GM18520 (cell line): ENCODE measurements around the gene PDZD8.
"Not testable (repeated sequence)": the region's sequence is repeated elsewhere in the genome, so short reads cannot be mapped to it uniquely, and the experiment has no call there.

ENCODE experiments used
- ATAC-seq: cut with Tn5 transposase; IDR thresholded peaks from one replicate; pipeline ENCODE4 v1.9.1; 2021; ENCODE audit not compliant: unreplicated experiment

Gene PDZD8

GRCh38 chr10:117352724-117353123, 22.5 kb downstream of the PDZD8 start:
- ATAC-seq = no peak

GRCh38 chr10:117351996-117352395, 23.2 kb downstream of the PDZD8 start:
- ATAC-seq = no peak

- no peak for ATAC-seq
These were observed 23.7 kb downstream of the PDZD8 start for GRCh38 chr10:117351558-117351957.

GRCh38 chr10:117350909-117351308, 24.3 kb downstream of the PDZD8 start:
- no peak for ATAC-seq

DNA sequence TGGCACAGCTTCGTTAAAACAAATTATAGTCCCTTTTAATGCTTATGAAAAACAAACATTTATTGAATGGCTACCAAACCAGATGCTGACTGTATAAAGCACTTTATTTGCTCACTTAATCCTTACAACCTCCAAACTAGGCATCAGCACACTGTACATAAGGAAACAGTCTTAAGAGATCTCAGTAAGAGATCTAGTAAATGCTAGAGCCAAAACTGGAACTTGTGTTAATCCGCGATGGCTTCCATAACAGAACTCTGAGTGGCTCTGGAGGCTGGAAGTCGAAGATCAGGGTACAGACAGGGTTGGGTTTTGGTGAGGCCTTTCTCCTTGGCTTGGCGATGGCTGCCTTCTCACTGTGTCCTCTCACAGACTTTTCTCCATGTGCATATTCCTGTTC, 27.0 kb downstream of the PDZD8 start:
- ATAC-seq = no peak

- ATAC-seq = no peak
These were observed 28.7 kb downstream of the PDZD8 start for GRCh38 chr10:117346574-117346973.

DNA sequence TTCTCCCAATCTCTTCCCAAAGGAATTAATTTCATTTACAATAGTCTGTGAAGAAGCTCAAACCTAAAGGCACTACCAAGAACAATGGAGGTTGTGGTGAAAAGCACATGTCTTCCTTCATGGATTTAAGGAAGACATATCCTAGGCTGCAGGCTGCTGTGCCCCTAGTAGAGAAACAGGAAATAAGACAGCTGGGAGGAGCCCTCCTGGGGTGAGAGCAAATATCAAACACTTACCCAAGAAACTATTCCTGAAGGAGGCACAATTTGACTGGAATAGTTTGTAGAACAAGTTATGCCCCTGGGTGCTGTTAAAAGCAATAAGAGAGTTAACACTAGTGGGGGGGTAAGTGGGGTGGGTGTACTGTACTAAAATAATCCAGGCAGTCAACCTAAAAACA, 30.1 kb downstream of the PDZD8 start:
- no peak for ATAC-seq

GRCh38 chr10:117342641-117343040, 32.6 kb downstream of the PDZD8 start:
- ATAC-seq = no peak

- ATAC-seq = no peak
These were observed 34.2 kb downstream of the PDZD8 start for GRCh38 chr10:117341061-117341460.

- ATAC-seq = no peak
These were observed 35.3 kb downstream of the PDZD8 start for GRCh38 chr10:117339979-117340378.

GRCh38 chr10:117339578-117339977, 35.7 kb downstream of the PDZD8 start:
- no peak for ATAC-seq

DNA sequence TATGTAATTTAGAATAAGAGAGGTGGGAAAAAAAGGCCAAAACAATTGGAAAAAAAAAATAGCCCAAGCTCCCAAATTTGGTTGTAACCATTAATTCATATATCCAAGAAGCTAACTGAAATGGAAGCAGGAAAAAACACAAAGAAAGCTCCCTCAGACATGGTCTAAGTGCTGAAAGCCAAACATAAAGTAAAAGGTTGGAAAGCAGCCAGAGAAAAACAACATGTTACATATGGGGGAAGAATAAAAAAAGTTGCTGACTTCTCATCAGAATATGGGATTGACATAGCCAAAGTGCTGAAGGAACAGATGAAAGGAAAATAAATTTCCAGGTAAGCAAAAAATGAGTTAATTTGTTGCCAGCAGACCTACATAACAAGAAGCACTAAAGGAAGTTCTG, 40.3 kb downstream of the PDZD8 start:
- no peak for ATAC-seq

GRCh38 chr10:117334066-117334465, 41.2 kb downstream of the PDZD8 start:
- ATAC-seq = no peak

GRCh38 chr10:117327262-117327661, 48.0 kb downstream of the PDZD8 start:
- ATAC-seq = no peak

DNA sequence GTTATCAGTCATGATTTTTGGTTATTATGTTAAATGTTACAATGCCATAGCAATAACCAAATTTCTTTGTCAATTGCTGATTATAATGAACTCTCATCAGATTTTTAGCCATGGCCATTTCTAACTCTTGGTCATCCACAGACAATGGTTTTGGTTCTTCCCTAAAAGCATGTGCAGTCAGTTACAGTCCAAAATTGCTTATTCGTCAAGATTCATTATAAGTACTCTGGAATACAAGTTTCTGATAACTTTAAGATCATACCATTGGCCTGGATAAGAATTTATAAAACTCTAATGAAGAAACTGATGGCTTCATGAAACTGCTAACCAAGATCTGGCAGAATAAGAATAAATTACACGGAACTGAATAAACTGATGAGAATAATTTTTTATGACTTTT, 50.9 kb downstream of the PDZD8 start:
- ATAC-seq = no peak

- ATAC-seq = no peak
These were observed 53.0 kb downstream of the PDZD8 start for GRCh38 chr10:117322260-117322659.

DNA sequence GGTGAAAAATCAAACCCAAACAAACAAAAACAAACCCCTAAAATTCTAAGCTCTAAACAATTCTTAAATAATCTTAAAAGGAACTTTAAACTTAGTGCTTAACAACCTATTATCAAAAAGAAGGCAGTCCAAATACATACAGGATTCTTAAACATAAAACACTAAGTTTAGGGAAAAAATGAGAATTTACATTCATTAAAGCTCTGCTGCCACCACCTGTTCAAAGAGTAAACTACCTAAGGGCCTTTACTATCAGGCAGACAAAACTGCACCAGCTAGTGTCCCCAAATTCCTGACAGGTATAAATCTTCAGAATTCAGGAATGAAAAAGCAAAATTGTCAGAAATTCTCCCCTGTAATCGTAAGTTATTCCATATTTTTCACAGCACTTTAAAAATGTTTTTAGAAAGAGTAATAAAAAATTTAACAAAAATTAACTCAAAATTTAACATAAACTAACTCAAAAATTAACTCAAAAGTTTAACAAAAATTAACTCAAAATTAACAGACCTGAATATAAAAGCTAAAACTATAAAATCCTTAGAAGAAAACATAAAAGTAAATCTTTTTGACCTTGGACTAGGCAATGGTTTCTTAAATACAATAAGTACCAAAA, 55.1 kb downstream of the PDZD8 start:
- ATAC-seq = no peak

DNA sequence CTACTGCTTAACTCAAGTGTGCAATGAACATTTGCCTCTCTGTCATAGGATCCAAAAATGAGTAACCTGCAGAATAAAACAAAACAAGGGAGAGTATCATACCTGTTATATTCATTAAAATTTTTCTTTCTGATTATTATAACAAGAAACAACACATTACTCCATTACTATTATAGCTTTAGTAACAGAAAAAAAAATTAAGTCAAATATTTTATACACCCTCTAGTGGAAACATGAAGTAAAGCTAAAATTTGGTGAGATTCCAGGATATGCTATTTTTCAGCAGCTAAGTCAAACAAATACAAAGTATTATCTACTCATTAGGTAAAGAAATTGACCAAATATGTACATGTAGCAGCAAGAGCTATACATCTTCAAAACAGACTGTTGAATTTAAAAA, 56.3 kb downstream of the PDZD8 start:
- no peak for ATAC-seq

DNA sequence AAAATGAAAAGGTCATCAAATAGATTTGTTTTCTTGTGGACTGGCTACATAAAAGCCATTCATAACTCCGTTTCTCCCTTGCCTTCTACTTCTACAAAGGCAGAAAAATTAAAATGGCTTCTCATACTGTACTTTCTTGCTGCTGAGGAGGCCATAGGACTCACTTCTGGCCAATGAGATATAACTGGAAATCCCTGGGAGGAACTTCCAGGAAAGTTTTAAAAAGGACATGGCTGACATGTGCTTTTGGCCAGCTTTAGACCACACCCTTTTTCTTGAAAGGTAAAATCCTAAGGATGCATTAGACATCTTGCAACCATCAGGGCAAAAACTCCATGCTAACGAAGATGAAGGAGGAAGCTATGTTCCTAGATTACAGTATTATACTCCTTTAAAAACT, 58.5 kb downstream of the PDZD8 start:
- no peak for ATAC-seq

DNA sequence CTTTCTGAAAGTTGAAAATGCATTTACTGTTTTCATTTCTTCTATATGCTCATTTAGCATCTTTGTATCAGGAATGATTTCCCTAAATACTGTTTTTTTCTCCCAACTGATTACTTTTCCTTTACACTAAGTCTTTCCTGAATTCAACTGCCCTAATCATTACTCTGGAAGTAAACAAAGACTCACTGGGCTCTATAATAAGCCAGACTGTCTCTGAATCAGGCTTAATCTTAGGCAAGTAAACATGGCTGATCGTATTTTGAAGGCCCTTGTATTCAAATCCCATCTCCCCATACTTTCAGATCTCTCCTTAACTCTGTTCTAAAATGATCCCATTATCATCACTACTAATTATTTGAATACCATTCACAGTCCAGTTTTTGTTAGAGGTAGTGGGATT, 61.6 kb downstream of the PDZD8 start:
- ATAC-seq = no peak

GRCh38 chr10:117312430-117312829, 62.8 kb downstream of the PDZD8 start:
- ATAC-seq = no peak

GRCh38 chr10:117311261-117311660, 64.0 kb downstream of the PDZD8 start:
- no peak for ATAC-seq

DNA sequence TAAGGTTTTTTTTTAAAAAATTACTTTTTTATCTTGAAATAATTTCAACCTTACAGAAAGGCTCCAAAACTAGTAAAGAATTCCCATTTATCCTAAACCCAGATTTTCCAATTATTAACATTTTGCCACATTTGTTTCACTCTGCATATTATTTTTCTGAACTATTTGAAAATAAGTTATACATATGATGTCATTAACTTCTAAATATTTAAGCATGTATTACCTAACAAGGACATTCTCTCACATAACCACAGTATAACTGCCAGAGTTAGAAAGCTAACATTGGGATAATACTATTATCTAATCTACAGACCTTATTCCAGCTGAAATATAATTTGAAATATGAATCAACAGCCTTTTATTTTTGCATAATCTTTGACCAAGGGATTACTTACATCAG, 68.6 kb downstream of the PDZD8 start:
- ATAC-seq = no peak

DNA sequence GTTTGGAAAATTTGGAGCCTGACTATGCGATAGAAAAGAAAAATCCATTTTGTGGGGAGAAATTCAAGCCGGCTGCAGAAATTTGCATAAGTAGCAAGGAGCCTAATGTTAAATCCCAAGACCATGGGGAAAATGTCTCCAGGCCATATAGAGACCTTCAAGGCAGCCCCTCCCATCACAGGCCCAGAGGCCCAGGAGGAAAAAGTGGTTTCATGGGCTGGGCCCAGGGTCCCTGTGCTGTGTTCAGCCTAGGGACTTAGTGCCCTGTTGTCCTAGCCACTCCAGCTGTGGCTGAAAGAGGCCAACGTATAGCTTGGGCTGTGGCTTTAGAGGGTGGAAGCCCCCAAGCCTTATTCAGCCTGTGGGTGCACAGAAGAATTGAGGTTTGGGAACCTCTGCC, 71.8 kb downstream of the PDZD8 start:
- not testable (repeated sequence) for ATAC-seq
